ENCODE data around the gene HOOK2.

DNA sequence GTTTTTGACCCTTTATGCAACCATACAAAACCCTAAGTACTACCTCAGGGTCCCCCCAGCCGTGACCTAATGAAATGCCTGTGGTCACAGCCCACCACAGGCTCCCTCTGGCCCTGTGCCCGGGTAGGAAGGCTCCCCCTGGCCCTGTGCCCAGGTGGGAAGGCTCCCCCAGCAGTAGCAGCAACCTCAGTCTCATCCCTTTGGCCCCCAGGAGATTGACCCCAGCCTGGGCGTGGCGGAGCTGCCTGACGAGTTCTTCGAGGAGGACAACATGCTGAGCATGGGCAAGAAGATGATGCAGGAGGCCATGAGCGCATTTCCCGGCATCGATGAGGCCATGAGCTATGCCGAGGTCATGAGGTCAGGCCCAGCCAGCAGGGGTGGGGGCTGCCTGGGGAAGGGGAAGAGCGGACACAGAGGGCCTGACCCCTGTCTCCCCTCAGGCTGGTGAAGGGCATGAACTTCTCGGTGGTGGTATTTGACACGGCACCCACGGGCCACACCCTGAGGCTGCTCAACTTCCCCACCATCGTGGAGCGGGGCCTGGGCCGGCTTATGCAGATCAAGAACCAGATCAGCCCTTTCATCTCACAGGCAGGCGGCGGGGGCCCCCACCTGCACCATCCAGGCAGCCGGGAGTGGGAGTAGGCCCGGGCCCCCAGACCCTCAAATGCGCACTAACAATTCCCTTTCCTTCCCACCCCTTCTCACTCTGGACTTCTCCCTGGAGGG, 30.0 kb downstream of the HOOK2 start:
- TF ChIP-seq, protein P1, sequence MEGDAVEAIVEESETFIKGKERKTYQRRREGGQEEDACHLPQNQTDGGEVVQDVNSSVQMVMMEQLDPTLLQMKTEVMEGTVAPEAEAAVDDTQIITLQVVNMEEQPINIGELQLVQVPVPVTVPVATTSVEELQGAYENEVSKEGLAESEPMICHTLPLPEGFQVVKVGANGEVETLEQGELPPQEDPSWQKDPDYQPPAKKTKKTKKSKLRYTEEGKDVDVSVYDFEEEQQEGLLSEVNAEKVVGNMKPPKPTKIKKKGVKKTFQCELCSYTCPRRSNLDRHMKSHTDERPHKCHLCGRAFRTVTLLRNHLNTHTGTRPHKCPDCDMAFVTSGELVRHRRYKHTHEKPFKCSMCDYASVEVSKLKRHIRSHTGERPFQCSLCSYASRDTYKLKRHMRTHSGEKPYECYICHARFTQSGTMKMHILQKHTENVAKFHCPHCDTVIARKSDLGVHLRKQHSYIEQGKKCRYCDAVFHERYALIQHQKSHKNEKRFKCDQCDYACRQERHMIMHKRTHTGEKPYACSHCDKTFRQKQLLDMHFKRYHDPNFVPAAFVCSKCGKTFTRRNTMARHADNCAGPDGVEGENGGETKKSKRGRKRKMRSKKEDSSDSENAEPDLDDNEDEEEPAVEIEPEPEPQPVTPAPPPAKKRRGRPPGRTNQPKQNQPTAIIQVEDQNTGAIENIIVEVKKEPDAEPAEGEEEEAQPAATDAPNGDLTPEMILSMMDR (conservative IDR thresholded peaks at IDR 0.05 in 1 of 2, IDR thresholded peaks at IDR 0.05 in 1 of 2; ENCODE audit: low read depth in 1 of 2, low read length in 2 of 2) = no peak
- no peak for TF ChIP-seq EZH2 (IDR thresholded peaks at IDR 0.05; ENCODE audit: low read length, missing control alignments)

All from fibroblast of lung (primary cell).